HepG2 (cell line): Measurements from ENCODE around the gene ANKRD1. TPM values are rescaled to one million over a fixed set of nuclear protein-coding genes. Genes with fewer than 3 reads are reported as not detected.

Source experiments
- ARHGAP35 ChIP-seq: sonication (generic); formaldehyde crosslinking; IDR thresholded peaks from 2 replicates; pipeline ENCODE4 v1.9.0; 2022; ENCODE audit warnings: mild to moderate bottlenecking, inconsistent platforms, moderate library complexity, missing genetic modification reagents, borderline replicate concordance
- FOXC1 ChIP-seq: sonication (generic); formaldehyde crosslinking; IDR thresholded peaks from 2 replicates; pipeline ENCODE4 v1.8.0; 2022; ENCODE audit warnings: mild to moderate bottlenecking, missing genetic modification reagents, borderline replicate concordance
- FOXJ3 ChIP-seq: sonication (generic); formaldehyde crosslinking; IDR thresholded peaks from 2 replicates; pipeline ENCODE4 v1.4.0; 2020; ENCODE audit warnings: missing genetic modification reagents, mild to moderate bottlenecking, borderline replicate concordance
- HNRNPH1 ChIP-seq: fragments of 200-400 bp; formaldehyde crosslinking; optimal IDR thresholded peaks from 2 replicates; pipeline ENCODE3; 2017; ENCODE audit warnings: mild to moderate bottlenecking, low read depth, low read length
- MATR3 ChIP-seq: sonication (generic); formaldehyde crosslinking; IDR thresholded peaks from 2 replicates; pipeline ENCODE4 v1.4.0; 2020; ENCODE audit warnings: missing genetic modification reagents
- SMC3 ChIP-seq: IDR thresholded peaks from 2 replicates; pipeline ENCODE4 v1.6.1; 2011; ENCODE audit warnings: low read length, improper control_type of control experiment
- TEAD3 ChIP-seq: optimal IDR thresholded peaks from 2 replicates; pipeline ENCODE3; 2016; ENCODE audit warnings: borderline replicate concordance
- ZNF337 ChIP-seq: sonication (generic); formaldehyde crosslinking; IDR thresholded peaks from 2 replicates; pipeline ENCODE4 v1.5.1; 2020; ENCODE audit warnings: missing genetic modification reagents, low read depth, mild to moderate bottlenecking, borderline replicate concordance
- ZNF775 ChIP-seq: sonication (generic); formaldehyde crosslinking; IDR thresholded peaks from 2 replicates; pipeline ENCODE4 v1.4.0; 2020; ENCODE audit warnings: missing genetic modification reagents, mild to moderate bottlenecking, moderate library complexity, borderline replicate concordance
- polyA plus RNA-seq, 8 experiments: library from polyadenylated mRNA; depleted of rRNA in 3 of 8; stranded (reverse) in 7 of 8; unstranded in 1 of 8; fragments of >200 nt; fragmentation: Illumina TruSeq in 4 of 8; extraction: Trizol in 4 of 8; gene quantifications; 2 replicates each; pipeline versions ENCODE4 v1.2.1 to v1.2.3, GENCODE V29; 2011 to 2016; ENCODE audit warnings: low read depth in 4 of 8, missing spikeins in 1 of 8, mixed read lengths in 1 of 8; ENCODE audit not compliant: insufficient read depth in 1 of 8
- total RNA-seq, 5 experiments: library from RNA; depleted of rRNA; stranded (reverse); fragments of >200 nt; fragmentation: Illumina TruSeq; extraction: Trizol; gene quantifications; 2 replicates each; pipeline ENCODE4 v1.2.3, GENCODE V29; 2016; ENCODE audit warnings: low read depth in 1 of 5
- TF ChIP-seq, protein P1 (sequence below): sonication (generic); formaldehyde crosslinking; IDR thresholded peaks from 2 replicates; pipeline ENCODE4 v1.4.0; 2020; ENCODE audit warnings: missing genetic modification reagents, mild to moderate bottlenecking, borderline replicate concordance
- TF ChIP-seq, protein P2 (sequence below): sonication (generic); formaldehyde crosslinking; IDR thresholded peaks from 2 replicates; pipeline ENCODE4 v1.5.0; 2020; ENCODE audit warnings: mild to moderate bottlenecking, missing genetic modification reagents, moderate library complexity
- TF ChIP-seq, protein P3 (sequence below): sonication (generic); formaldehyde crosslinking; IDR thresholded peaks from 2 replicates; pipeline ENCODE4 v1.5.1; 2020; ENCODE audit warnings: mild to moderate bottlenecking, missing genetic modification reagents, moderate library complexity
- TF ChIP-seq, protein P4 (sequence below): sonication (generic); formaldehyde crosslinking; IDR thresholded peaks from 2 replicates; pipeline ENCODE4 v1.4.0; 2020; ENCODE audit warnings: missing genetic modification reagents, mild to moderate bottlenecking, borderline replicate concordance
- TF ChIP-seq, protein P5 (sequence below): IDR thresholded peaks from 2 replicates; pipeline ENCODE4 v1.6.1; 2016; ENCODE audit warnings: low read depth, missing genetic modification reagents, missing compliant biosample characterization

Gene ANKRD1
- total and polyA plus RNA-seq, 2 of the 13 experiments (the other 11 are each of a cell fraction or from before 2014, with no cell fraction given), result 19.4 to 41.8 TPM

DNA sequence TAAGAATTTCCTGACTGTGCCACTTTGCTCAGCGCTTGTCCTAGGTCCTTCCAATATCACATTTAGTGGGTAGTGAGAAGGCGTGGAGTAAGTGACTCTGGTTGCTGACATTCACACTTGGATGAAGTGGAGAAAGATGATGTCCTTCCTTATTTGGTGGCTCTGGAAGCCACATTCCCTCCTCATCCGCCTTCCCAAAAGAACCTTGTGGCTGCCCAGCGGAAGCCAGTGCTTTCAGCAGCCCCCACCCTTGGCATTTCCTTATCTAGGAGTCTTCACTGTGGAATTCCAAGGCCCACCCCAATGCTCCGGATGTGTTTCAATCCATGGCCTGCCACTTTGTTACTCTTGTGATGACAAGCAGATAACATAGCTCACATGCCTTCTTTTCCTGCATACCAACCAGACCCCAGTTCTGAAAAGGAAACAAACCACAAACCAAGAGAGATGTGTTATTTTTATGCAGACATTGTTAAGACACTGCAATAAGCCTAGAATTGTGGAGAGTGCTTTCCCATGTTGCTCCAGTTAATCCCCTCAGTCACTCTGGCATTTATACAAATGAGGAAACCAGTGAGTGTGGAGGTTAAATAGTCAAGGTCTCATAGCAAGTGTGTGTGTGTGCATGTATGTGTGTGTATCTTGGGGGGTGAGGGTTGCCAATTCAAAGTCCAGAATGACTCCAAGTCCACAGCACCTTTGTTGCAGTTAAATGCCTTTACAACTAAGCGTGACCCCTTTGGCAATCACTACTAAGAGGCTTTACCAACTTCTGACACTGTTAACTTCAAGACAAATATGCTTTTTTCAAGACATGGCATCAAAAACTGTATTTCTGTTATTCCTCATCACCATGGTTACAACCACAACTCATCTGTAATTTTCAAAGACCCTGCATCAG is 10.3 kb upstream of the ANKRD1 start (continued):
- TF ChIP-seq TEAD3 (CRISPR knock-in tag) (peak; percentile 80), SMC3 (peak; percentile 36), FOXC1 (CRISPR knock-in tag) (no peak), FOXJ3 (CRISPR knock-in tag) (no peak; the same call in 1 of the 2 replicates), ARHGAP35 (CRISPR knock-in tag) (no peak), ZNF775 (CRISPR knock-in tag) (no peak), ZNF337 (no peak), HNRNPH1 (no peak), MATR3 (no peak)
- TF ChIP-seq, protein P1, sequence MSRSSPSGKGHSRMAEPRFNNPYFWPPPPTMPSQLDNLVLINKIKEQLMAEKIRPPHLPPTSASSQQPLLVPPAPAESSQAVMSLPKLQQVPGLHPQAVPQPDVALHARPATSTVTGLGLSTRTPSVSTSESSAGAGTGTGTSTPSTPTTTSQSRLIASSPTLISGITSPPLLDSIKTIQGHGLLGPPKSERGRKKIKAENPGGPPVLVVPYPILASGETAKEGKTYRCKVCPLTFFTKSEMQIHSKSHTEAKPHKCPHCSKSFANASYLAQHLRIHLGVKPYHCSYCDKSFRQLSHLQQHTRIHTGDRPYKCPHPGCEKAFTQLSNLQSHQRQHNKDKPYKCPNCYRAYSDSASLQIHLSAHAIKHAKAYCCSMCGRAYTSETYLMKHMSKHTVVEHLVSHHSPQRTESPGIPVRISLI (CRISPR knock-in tag), result peak; percentile 43; the same call in 1 of the 2 replicates
- TF ChIP-seq, protein P2, sequence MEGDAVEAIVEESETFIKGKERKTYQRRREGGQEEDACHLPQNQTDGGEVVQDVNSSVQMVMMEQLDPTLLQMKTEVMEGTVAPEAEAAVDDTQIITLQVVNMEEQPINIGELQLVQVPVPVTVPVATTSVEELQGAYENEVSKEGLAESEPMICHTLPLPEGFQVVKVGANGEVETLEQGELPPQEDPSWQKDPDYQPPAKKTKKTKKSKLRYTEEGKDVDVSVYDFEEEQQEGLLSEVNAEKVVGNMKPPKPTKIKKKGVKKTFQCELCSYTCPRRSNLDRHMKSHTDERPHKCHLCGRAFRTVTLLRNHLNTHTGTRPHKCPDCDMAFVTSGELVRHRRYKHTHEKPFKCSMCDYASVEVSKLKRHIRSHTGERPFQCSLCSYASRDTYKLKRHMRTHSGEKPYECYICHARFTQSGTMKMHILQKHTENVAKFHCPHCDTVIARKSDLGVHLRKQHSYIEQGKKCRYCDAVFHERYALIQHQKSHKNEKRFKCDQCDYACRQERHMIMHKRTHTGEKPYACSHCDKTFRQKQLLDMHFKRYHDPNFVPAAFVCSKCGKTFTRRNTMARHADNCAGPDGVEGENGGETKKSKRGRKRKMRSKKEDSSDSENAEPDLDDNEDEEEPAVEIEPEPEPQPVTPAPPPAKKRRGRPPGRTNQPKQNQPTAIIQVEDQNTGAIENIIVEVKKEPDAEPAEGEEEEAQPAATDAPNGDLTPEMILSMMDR (CRISPR knock-in tag), result no peak
- TF ChIP-seq, protein P3, sequence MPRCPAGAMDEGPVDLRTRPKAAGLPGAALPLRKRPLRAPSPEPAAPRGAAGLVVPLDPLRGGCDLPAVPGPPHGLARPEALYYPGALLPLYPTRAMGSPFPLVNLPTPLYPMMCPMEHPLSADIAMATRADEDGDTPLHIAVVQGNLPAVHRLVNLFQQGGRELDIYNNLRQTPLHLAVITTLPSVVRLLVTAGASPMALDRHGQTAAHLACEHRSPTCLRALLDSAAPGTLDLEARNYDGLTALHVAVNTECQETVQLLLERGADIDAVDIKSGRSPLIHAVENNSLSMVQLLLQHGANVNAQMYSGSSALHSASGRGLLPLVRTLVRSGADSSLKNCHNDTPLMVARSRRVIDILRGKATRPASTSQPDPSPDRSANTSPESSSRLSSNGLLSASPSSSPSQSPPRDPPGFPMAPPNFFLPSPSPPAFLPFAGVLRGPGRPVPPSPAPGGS, result no peak
- TF ChIP-seq, protein P4, sequence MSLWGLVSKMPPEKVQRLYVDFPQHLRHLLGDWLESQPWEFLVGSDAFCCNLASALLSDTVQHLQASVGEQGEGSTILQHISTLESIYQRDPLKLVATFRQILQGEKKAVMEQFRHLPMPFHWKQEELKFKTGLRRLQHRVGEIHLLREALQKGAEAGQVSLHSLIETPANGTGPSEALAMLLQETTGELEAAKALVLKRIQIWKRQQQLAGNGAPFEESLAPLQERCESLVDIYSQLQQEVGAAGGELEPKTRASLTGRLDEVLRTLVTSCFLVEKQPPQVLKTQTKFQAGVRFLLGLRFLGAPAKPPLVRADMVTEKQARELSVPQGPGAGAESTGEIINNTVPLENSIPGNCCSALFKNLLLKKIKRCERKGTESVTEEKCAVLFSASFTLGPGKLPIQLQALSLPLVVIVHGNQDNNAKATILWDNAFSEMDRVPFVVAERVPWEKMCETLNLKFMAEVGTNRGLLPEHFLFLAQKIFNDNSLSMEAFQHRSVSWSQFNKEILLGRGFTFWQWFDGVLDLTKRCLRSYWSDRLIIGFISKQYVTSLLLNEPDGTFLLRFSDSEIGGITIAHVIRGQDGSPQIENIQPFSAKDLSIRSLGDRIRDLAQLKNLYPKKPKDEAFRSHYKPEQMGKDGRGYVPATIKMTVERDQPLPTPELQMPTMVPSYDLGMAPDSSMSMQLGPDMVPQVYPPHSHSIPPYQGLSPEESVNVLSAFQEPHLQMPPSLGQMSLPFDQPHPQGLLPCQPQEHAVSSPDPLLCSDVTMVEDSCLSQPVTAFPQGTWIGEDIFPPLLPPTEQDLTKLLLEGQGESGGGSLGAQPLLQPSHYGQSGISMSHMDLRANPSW, result peak; percentile 69; the same call in 1 of the 2 replicates
- TF ChIP-seq, protein P5, sequence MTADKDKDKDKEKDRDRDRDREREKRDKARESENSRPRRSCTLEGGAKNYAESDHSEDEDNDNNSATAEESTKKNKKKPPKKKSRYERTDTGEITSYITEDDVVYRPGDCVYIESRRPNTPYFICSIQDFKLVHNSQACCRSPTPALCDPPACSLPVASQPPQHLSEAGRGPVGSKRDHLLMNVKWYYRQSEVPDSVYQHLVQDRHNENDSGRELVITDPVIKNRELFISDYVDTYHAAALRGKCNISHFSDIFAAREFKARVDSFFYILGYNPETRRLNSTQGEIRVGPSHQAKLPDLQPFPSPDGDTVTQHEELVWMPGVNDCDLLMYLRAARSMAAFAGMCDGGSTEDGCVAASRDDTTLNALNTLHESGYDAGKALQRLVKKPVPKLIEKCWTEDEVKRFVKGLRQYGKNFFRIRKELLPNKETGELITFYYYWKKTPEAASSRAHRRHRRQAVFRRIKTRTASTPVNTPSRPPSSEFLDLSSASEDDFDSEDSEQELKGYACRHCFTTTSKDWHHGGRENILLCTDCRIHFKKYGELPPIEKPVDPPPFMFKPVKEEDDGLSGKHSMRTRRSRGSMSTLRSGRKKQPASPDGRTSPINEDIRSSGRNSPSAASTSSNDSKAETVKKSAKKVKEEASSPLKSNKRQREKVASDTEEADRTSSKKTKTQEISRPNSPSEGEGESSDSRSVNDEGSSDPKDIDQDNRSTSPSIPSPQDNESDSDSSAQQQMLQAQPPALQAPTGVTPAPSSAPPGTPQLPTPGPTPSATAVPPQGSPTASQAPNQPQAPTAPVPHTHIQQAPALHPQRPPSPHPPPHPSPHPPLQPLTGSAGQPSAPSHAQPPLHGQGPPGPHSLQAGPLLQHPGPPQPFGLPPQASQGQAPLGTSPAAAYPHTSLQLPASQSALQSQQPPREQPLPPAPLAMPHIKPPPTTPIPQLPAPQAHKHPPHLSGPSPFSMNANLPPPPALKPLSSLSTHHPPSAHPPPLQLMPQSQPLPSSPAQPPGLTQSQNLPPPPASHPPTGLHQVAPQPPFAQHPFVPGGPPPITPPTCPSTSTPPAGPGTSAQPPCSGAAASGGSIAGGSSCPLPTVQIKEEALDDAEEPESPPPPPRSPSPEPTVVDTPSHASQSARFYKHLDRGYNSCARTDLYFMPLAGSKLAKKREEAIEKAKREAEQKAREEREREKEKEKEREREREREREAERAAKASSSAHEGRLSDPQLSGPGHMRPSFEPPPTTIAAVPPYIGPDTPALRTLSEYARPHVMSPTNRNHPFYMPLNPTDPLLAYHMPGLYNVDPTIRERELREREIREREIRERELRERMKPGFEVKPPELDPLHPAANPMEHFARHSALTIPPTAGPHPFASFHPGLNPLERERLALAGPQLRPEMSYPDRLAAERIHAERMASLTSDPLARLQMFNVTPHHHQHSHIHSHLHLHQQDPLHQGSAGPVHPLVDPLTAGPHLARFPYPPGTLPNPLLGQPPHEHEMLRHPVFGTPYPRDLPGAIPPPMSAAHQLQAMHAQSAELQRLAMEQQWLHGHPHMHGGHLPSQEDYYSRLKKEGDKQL (CRISPR knock-in tag), result no peak
